A673 (cell line): ENCODE data around the gene NHEJ1. TPM values are rescaled to one million over a fixed set of nuclear protein-coding genes. Genes with fewer than 3 reads are reported as not detected.

Source experiments
- BruUV-seq: library from RNA; stranded (reverse); fragments of 400-500 nt; replicated peaks from 2 replicates; lab custom pipeline; 2021; lab: Mats Ljungman, UMichigan
- CTCF ChIA-PET: fragments of 300-600 bp; sonication (Branson Sonifier 250); formaldehyde crosslinking; loops from one replicate; lab custom pipeline; 2022; ENCODE audit warnings: antibody characterized with exemption; lab: Charles Lee
- POLR2A ChIA-PET: fragments of 300-600 bp; sonication (Branson Sonifier 250); formaldehyde crosslinking; loops from one replicate; lab custom pipeline; 2022; ENCODE audit warnings: antibody characterized with exemption; ENCODE audit not compliant: low non-redundant PET; lab: Charles Lee
- DNase-seq: peaks from one replicate; pipeline ENCODE4 v3.0.0-alpha.2; 2015; ENCODE audit warnings: low spot score
- H3K27ac ChIP-seq: fragments of 200-600 bp; sonication (generic); 2 replicates; pipeline ENCODE4 v1.5.1; 2016; ENCODE audit warnings: mixed run types, low read depth, mild to moderate bottlenecking, mixed read lengths, antibody characterized with exemption, low read length; ENCODE audit not compliant: poor library complexity, severe bottlenecking
- H3K27me3 ChIP-seq: fragments of 200-600 bp; sonication (generic); replicated peaks from 2 replicates; pipeline ENCODE4 v1.6.1; 2017; ENCODE audit warnings: mixed run types, low read depth, mild to moderate bottlenecking, mixed read lengths, antibody characterized with exemption, low read length; ENCODE audit not compliant: insufficient read depth, poor library complexity
- H3K36me3 ChIP-seq: fragments of 200-600 bp; sonication (generic); 2 replicates; pipeline ENCODE4 v1.6.1; 2016; ENCODE audit warnings: mixed run types, mild to moderate bottlenecking, mixed read lengths, antibody characterized with exemption, low read length; ENCODE audit not compliant: insufficient read depth, poor library complexity, severe bottlenecking
- H3K4me1 ChIP-seq: fragments of 200-600 bp; sonication (generic); 2 replicates; pipeline ENCODE4 v1.6.1; 2017; ENCODE audit warnings: mixed run types, mild to moderate bottlenecking, mixed read lengths, antibody characterized with exemption, low read length; ENCODE audit not compliant: insufficient read depth, poor library complexity, severe bottlenecking
- H3K4me3 ChIP-seq: fragments of 200-600 bp; sonication (generic); 2 replicates; pipeline ENCODE4 v1.5.1; 2016; ENCODE audit warnings: low read depth, mixed run types, mild to moderate bottlenecking, mixed read lengths, low read length; ENCODE audit not compliant: poor library complexity, severe bottlenecking
- H3K9me3 ChIP-seq: fragments of 200-600 bp; sonication (generic); 2 replicates; pipeline ENCODE4 v1.6.1; 2016; ENCODE audit warnings: mixed run types, low read depth, mild to moderate bottlenecking, mixed read lengths, antibody characterized with exemption, low read length; ENCODE audit not compliant: poor library complexity, severe bottlenecking
- EZH2 ChIP-seq: fragments of 200-600 bp; sonication (generic); IDR thresholded peaks from 2 replicates; pipeline ENCODE4 v1.6.1; 2017; ENCODE audit warnings: borderline replicate concordance, low read depth, mild to moderate bottlenecking, mixed read lengths, antibody characterized with exemption, low read length; ENCODE audit not compliant: poor library complexity, severe bottlenecking
- intact Hi-C: fragments of 100-400 bp; cut with micrococcal nuclease; formaldehyde crosslinking; loops from one replicate; pipeline ENCODE4 v1.10.0; 2022; ENCODE audit not compliant: unreplicated experiment
- total RNA-seq: library from RNA; stranded (reverse); gene quantifications from 2 replicates; pipeline ENCODE4 v1.2.3, GENCODE V29; 2021
- TF ChIP-seq, protein P1 (sequence below): fragments of 300-800, 200-600 bp; sonication (generic); conservative IDR thresholded peaks from 2 replicates; pipeline ENCODE4 v1.5.1; 2017; ENCODE audit warnings: low read depth, mild to moderate bottlenecking, antibody characterized with exemption, low read length, moderate library complexity, mixed read lengths

Gene NHEJ1
- total RNA-seq, 1 experiment from 2014 or later = 18.0 TPM

DNA sequence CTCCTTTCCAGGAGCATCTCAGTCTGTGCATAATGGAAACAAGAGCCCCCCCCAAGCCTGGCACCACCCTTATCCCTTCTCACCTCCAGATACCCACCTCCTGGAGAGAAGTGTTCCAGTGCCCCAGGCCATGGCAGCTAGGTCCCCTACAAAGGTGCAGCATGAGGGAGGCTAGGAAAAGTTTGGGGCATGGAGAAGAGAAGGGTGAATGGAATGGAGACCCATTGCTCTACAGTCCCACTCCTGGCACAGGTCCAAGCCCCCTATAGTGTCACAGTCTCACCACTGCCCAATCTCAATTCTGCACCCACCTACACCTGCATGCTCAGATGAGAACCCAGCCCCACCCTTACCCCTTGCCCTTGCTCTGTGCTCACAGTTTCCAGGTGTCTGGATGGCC is 8.3 kb upstream of the NHEJ1 start:
- intact Hi-C loops = no loop called here
- no TSS peak for BruUV-seq
- H3K4me1 ChIP-seq = no peaks in the 10 kb centered on the region
- POLR2A ChIA-PET = no interaction called here
- no peaks in the 10 kb centered on the region for H3K36me3 ChIP-seq
- CTCF ChIA-PET = no interaction called here
- no peak overlapping the region for H3K27ac ChIP-seq
- DNase-seq = no peak
- no peak overlapping the region for H3K4me3 ChIP-seq
- no peaks in the 10 kb centered on the region for H3K9me3 ChIP-seq
- no peaks in the 10 kb centered on the region for H3K27me3 ChIP-seq
- TF ChIP-seq EZH2 = no peak
- TF ChIP-seq, protein P1, sequence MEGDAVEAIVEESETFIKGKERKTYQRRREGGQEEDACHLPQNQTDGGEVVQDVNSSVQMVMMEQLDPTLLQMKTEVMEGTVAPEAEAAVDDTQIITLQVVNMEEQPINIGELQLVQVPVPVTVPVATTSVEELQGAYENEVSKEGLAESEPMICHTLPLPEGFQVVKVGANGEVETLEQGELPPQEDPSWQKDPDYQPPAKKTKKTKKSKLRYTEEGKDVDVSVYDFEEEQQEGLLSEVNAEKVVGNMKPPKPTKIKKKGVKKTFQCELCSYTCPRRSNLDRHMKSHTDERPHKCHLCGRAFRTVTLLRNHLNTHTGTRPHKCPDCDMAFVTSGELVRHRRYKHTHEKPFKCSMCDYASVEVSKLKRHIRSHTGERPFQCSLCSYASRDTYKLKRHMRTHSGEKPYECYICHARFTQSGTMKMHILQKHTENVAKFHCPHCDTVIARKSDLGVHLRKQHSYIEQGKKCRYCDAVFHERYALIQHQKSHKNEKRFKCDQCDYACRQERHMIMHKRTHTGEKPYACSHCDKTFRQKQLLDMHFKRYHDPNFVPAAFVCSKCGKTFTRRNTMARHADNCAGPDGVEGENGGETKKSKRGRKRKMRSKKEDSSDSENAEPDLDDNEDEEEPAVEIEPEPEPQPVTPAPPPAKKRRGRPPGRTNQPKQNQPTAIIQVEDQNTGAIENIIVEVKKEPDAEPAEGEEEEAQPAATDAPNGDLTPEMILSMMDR = no peak

DNA sequence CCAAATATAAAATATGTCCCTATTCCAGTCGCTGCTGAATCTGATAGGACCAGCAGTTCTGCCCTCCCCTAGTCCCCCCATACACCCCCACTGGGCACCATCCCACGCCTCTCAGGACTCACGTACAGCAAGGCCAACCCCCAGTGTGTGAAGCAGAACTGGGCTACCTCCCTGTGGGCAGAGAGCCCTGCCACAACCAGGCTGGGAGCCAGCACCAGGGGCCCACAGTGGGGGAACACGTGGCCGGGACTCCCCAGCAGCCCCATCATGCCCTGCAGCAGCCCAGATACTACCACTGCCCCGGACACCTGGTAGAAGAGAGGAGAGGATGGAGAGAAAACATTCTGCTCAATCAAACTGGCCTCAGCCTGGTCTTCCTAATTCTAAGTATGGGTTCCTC is 7.9 kb upstream of the NHEJ1 start:
- no peak for TF ChIP-seq EZH2
- TF ChIP-seq, protein P1 = no peak
- no peaks in the 10 kb centered on the region for H3K36me3 ChIP-seq
- H3K27me3 ChIP-seq = no peaks in the 10 kb centered on the region
- ChIA-PET CTCF (no interaction called here), POLR2A (no interaction called here)
- no peak for DNase-seq
- no peak overlapping the region for H3K4me3 ChIP-seq
- intact Hi-C loops = no loop called here
- H3K9me3 ChIP-seq = no peaks in the 10 kb centered on the region
- BruUV-seq = no TSS peak
- no peak overlapping the region for H3K27ac ChIP-seq
- no peaks in the 10 kb centered on the region for H3K4me1 ChIP-seq

DNA sequence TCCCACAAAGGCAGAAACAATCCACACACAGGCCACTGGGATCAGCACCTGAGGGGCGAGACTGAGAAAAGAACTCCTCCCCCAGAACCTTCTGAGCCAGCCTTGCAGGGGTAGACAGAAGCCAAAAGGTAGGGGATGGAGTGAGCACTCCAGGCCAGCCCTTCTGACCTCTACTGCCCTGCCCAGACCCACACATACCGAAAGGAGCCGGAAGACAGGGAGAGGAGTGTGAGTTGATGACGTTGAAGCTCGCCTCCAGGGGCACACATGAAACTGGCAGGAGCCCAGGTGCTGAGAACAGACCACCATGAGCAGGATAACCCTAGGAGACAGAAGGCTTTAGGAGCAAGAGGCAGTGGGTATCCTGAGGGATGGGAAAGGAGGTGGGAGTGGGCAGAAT is 7.4 kb upstream of the NHEJ1 start:
- intact Hi-C loops = no loop called here
- TF ChIP-seq, protein P1 = no peak
- no TSS peak for BruUV-seq
- no peaks in the 10 kb centered on the region for H3K9me3 ChIP-seq
- ChIA-PET POLR2A (no interaction called here), CTCF (no interaction called here)
- no peaks in the 10 kb centered on the region for H3K4me1 ChIP-seq
- no peak for DNase-seq
- H3K36me3 ChIP-seq = no peaks in the 10 kb centered on the region
- H3K27ac ChIP-seq = no peak overlapping the region
- no peak overlapping the region for H3K4me3 ChIP-seq
- H3K27me3 ChIP-seq = no peaks in the 10 kb centered on the region
